ENCODE measurements around the gene ZSCAN10. TPM values are rescaled to one million over a fixed set of nuclear protein-coding genes. Genes with fewer than 3 reads are reported as not detected.
A peak's percentile ranks its signal among the peaks of the same experiment; 100 is the strongest.

The ZSCAN10 gene
- total RNA-seq, 4 donors from 2014 or later = not detected

DNA sequence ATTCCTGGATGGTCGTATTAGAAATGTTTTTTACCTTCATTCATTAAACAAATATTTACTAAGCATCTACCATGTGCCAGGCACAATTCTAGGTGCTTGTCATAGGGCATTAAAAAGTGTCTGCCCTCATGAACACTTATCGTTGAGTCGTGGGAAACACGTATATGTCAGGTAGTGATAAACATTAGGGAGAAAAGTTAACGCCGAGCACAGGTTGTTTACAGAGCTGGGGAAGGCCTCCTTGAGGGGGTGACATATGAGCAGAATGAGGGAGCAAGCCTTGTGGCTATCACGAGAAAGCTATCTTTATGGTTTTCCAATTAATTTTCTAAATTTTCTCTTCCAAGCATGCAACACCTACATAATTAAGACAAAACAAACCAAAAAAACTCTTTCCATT is 34.8 kb upstream of the ZSCAN10 start:
- no peak for TF ChIP-seq EP300 (IDR thresholded peaks at IDR 0.05)
- no peak for TF ChIP-seq POLR2A (IDR thresholded peaks at IDR 0.05)
- no peak for TF ChIP-seq CTCF (IDR thresholded peaks at IDR 0.05)
- peaks cover 0 to 36% (median 0%) of the 10 kb centered on the region in 3 donors for H3K36me3 ChIP-seq
- peaks cover 0 to 58% (median 19%) of the 10 kb centered on the region in 4 donors for H3K4me1 ChIP-seq
- no peaks in the 10 kb centered on the region for H3K9me3 ChIP-seq
- peak overlapping the region; percentile 84 to 97 (median 95) for H3K27ac ChIP-seq
- WGBS, 2 donors = 16 to 23% methylated on average over 7 of the region's 7 CpGs
- no peak for DNase-seq (ENCODE audit: low spot score in 2 of 2)
- peak overlapping the region; percentile 84 to 96 (median 90) for H3K4me3 ChIP-seq
- no peaks in the 10 kb centered on the region for H3K27me3 ChIP-seq

- 69 to 70% methylated on average over 12 of the region's 12 CpGs for WGBS, 2 donors
- H3K4me1 ChIP-seq = peaks cover 0 to 58% (median 24%) of the 10 kb centered on the region in 4 donors
- no peak for TF ChIP-seq EP300 (IDR thresholded peaks at IDR 0.05)
- TF ChIP-seq CTCF (IDR thresholded peaks at IDR 0.05) = peak in 4 of 5 experiments; percentile 10 to 28 (median 20)
These were observed 32.8 kb upstream of the ZSCAN10 start for GRCh38 chr16:3131755-3132377.

DNA sequence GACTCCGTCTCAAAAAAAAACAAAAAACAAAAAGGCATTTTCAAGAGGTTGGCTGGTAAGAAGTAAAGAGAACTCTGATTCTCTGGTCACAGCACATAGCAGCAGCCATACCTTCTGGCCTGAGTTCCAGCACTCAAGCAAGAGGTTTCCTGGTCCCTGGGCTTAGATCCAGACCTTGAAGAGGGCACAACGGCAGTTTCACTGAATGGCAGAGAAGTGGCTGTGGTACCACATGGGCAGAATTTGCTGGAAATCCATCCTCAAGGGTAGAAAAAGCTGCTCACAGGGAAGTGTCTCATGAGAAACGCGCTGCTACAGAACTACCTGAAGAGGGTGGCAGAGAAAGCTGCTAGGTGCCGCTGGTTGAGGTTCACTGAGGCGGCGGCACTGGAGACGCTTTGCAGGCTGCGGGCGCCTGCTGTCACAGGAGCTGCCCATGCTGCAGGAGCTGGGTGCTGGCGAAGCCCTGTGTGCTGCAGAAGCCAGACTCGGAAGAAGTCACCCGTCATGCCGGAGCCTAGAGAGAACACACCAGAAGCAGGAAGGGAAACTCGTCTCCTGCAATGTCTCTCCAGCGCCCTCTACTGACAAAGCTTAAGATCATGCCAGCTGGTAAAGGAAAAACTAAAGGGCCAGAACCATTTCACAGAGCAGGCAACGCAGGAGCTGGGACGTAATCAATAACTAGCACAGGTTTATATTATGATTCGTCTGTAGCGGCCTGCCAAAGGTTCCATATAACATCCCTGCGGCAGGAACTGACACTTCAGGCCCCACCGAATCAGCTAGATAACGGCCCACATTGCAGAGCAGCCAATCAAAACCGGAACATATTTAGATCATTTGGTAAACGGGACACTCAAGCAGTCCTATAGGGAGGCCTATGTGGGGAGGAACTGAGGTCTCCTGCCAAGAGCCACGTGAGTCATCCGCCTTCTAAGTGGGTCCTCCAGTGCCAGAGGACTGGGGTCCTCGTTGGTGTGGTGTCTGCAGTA is 30.3 kb upstream of the ZSCAN10 start:
- whole genome bisulfite sequencing, 2 donors = 22 to 28% methylated on average over 23 to 28 of the region's 28 CpGs
- peaks cover 0 to 55% (median 22%) of the 10 kb centered on the region in 4 donors for H3K4me1 ChIP-seq

More at GRCh38 chr16:3131755-3132377, 32.8 kb upstream of the ZSCAN10 start:
- no peak for DNase-seq (ENCODE audit: low spot score in 2 of 2)
- H3K36me3 ChIP-seq = peaks cover 0 to 30% (median 0%) of the 10 kb centered on the region in 3 donors
- no peak overlapping the region for H3K27ac ChIP-seq
- no peak overlapping the region for H3K4me3 ChIP-seq
- no peaks in the 10 kb centered on the region for H3K9me3 ChIP-seq
- no peaks in the 10 kb centered on the region for H3K27me3 ChIP-seq

GRCh38 chr16:3127745-3128144 is 28.7 kb upstream of the ZSCAN10 start:
- DNase-seq (ENCODE audit: low spot score in 2 of 2) = no peak
- no peaks in the 10 kb centered on the region for H3K27me3 ChIP-seq

More for the DNA sequence above, 30.3 kb upstream of the ZSCAN10 start:
- peak; percentile 35 to 82 for DNase-seq (ENCODE audit: low spot score in 2 of 2)
- Histone ChIP-seq H3K27ac (peak overlapping the region in 3 of 4 donors; percentile 52 to 60 (median 58)), H3K4me3 (peak overlapping the region; percentile 33 to 52 (median 44)), H3K27me3 (no peaks in the 10 kb centered on the region), H3K36me3 (peaks cover 0 to 30% (median 0%) of the 10 kb centered on the region in 3 donors), H3K9me3 (no peaks in the 10 kb centered on the region)
- peak; percentile 78 to 91 (median 83) for TF ChIP-seq CTCF (IDR thresholded peaks at IDR 0.05)
- TF ChIP-seq POLR2A (IDR thresholded peaks at IDR 0.05) = peak in 1 of 2 donors; percentile 12
- TF ChIP-seq EP300 (IDR thresholded peaks at IDR 0.05) = peak in 1 of 2 donors; percentile 42

More at GRCh38 chr16:3127745-3128144, 28.7 kb upstream of the ZSCAN10 start:
- Histone ChIP-seq H3K4me1 (peaks cover 0 to 46% (median 21%) of the 10 kb centered on the region in 4 donors), H3K9me3 (no peaks in the 10 kb centered on the region), H3K36me3 (peaks cover 0 to 30% (median 0%) of the 10 kb centered on the region in 3 donors), H3K4me3 (no peak overlapping the region), H3K27ac (no peak overlapping the region)
- TF ChIP-seq POLR2A (IDR thresholded peaks at IDR 0.05) (no peak), CTCF (IDR thresholded peaks at IDR 0.05) (no peak)
- WGBS, 2 donors = 77 to 78% methylated on average over 6 of the region's 6 CpGs
